Stimulated activated naive B cell treated with anti-CD40 and anti-IgM and Interleukin-4, amounts not matched to agents 10 μg/mL and 1 μg/mL and 100 μg/mL, for 72 hours (primary cell): ENCODE measurements around the gene EN2.

Source experiments
- ATAC-seq, 2 donors: fragments of 150-1000 bp; cut with Tn5 transposase; replicated peaks; 2 replicates each; pipeline ENCODE4 v1.10.0; 2021; ENCODE audit warnings: moderate library complexity in 1 of 2
- DNase-seq: peaks from one replicate; pipeline ENCODE4 v3.0.0; 2021
- H3K27ac Mint-ChIP-seq: one replicate; pipeline ENCODE4 v1.8.0; 2022; ENCODE audit warnings: mild to moderate bottlenecking, mixed read lengths
- H3K27me3 Mint-ChIP-seq, 2 donors: one replicate each; pipeline ENCODE4 v1.8.0; 2022; ENCODE audit warnings: mixed read lengths in 2 of 2
- H3K36me3 Mint-ChIP-seq, 2 donors: one replicate each; pipeline ENCODE4 v1.8.0; 2022; ENCODE audit warnings: mixed read lengths in 2 of 2, mild to moderate bottlenecking in 1 of 2
- H3K4me1 Mint-ChIP-seq, 2 donors: one replicate each; pipeline ENCODE4 v1.8.0; 2022; ENCODE audit warnings: mixed read lengths in 2 of 2, mild to moderate bottlenecking in 1 of 2
- H3K4me3 Mint-ChIP-seq, 2 donors: one replicate each; pipeline ENCODE4 v1.8.0; 2022; ENCODE audit warnings: mild to moderate bottlenecking in 2 of 2, mixed read lengths in 2 of 2, moderate library complexity in 1 of 2
- H3K9me3 Mint-ChIP-seq, 2 donors: one replicate each; pipeline ENCODE4 v1.8.0; 2022; ENCODE audit warnings: mixed read lengths in 2 of 2, mild to moderate bottlenecking in 1 of 2

EN2 gene

GRCh38 chr7:155458111-155458877 lies at the start of gene EN2:
TSS of gene EN2 (plus strand) at chr7:155458129. CDS start at chr7:155458378, 249 bp downstream.
- H3K9me3 Mint-ChIP-seq: peaks cover 0 to 3% of the 10 kb centered on the region in 2 donors
- peaks cover 74 to 82% of the 10 kb centered on the region in 2 donors for H3K27me3 Mint-ChIP-seq
- H3K4me3 Mint-ChIP-seq: peak within 1 kb of the TSS; percentile 79 to 80
- peaks cover 30 to 54% of the 10 kb centered on the region in 2 donors for H3K4me1 Mint-ChIP-seq
- no peak for ATAC-seq
- H3K27ac Mint-ChIP-seq: peak within 1 kb of the TSS; percentile 94
- no peak for DNase-seq
- H3K36me3 Mint-ChIP-seq: peaks cover 0 to 7% of the 10 kb centered on the region in 2 donors

- H3K27me3 Mint-ChIP-seq: peaks cover 58 to 83% of the 10 kb centered on the region in 2 donors
Observed at GRCh38 chr7:155408651-155409586, 49.0 kb upstream of the EN2 start.

GRCh38 chr7:155409980-155410379 lies 47.9 kb upstream of the EN2 start:
- DNase-seq (no peak), ATAC-seq (no peak)
- H3K4me3 Mint-ChIP-seq: no peak overlapping the region

More at GRCh38 chr7:155408651-155409586, 49.0 kb upstream of the EN2 start:
- ATAC-seq (peak in 1 of 2 donors; percentile 30), DNase-seq (no peak)
- H3K4me3 Mint-ChIP-seq: no peak overlapping the region
- peaks cover 0 to 2% of the 10 kb centered on the region in 2 donors for H3K9me3 Mint-ChIP-seq
- no peaks in the 10 kb centered on the region for H3K36me3 Mint-ChIP-seq
- peaks cover 15 to 18% of the 10 kb centered on the region in 2 donors for H3K4me1 Mint-ChIP-seq
- H3K27ac Mint-ChIP-seq: no peak overlapping the region

GRCh38 chr7:155410431-155410830 lies 47.5 kb upstream of the EN2 start:
- Mint-ChIP-seq H3K4me3 (no peak overlapping the region), H3K27me3 (peaks cover 53 to 68% of the 10 kb centered on the region in 2 donors), H3K36me3 (no peaks in the 10 kb centered on the region), H3K27ac (no peak overlapping the region), H3K9me3 (peaks cover 0 to 2% of the 10 kb centered on the region in 2 donors), H3K4me1 (peaks cover 15 to 18% of the 10 kb centered on the region in 2 donors)
- ATAC-seq (no peak), DNase-seq (no peak)

More at GRCh38 chr7:155409980-155410379, 47.9 kb upstream of the EN2 start:
- Mint-ChIP-seq H3K36me3 (no peaks in the 10 kb centered on the region), H3K27ac (no peak overlapping the region), H3K4me1 (peaks cover 15 to 18% of the 10 kb centered on the region in 2 donors), H3K27me3 (peaks cover 53 to 73% of the 10 kb centered on the region in 2 donors), H3K9me3 (peaks cover 0 to 2% of the 10 kb centered on the region in 2 donors)

- H3K27me3 Mint-ChIP-seq: peaks cover 44 to 59% of the 10 kb centered on the region in 2 donors
- no peak for DNase-seq
- no peak overlapping the region for H3K4me3 Mint-ChIP-seq
- ATAC-seq: no peak
- H3K27ac Mint-ChIP-seq: no peak overlapping the region
- no peaks in the 10 kb centered on the region for H3K36me3 Mint-ChIP-seq
- peaks cover 0 to 2% of the 10 kb centered on the region in 2 donors for H3K9me3 Mint-ChIP-seq
- H3K4me1 Mint-ChIP-seq: peaks cover 15% of the 10 kb centered on the region in 2 donors
Observed at GRCh38 chr7:155411718-155412415, 46.1 kb upstream of the EN2 start.

- DNase-seq: peak; percentile 41
- Mint-ChIP-seq H3K36me3 (no peaks in the 10 kb centered on the region), H3K27ac (no peak overlapping the region), H3K27me3 (peaks cover 49 to 64% of the 10 kb centered on the region in 2 donors), H3K9me3 (peaks cover 0 to 2% of the 10 kb centered on the region in 2 donors), H3K4me3 (no peak overlapping the region), H3K4me1 (peaks cover 15% of the 10 kb centered on the region in 2 donors)
- peak; percentile 78 to 83 for ATAC-seq
Observed at GRCh38 chr7:155412416-155413253, 45.3 kb upstream of the EN2 start.

GRCh38 chr7:155414547-155415492 lies 43.1 kb upstream of the EN2 start:
- Mint-ChIP-seq H3K9me3 (peaks cover 0 to under 1% of the 10 kb centered on the region in 2 donors), H3K27me3 (peaks cover 51 to 71% of the 10 kb centered on the region in 2 donors), H3K4me3 (no peak overlapping the region), H3K36me3 (no peaks in the 10 kb centered on the region), H3K4me1 (peaks cover 6 to 7% of the 10 kb centered on the region in 2 donors), H3K27ac (no peak overlapping the region)
- DNase-seq (no peak), ATAC-seq (no peak)

- H3K4me3 Mint-ChIP-seq: no peak overlapping the region
- ATAC-seq: no peak
- H3K9me3 Mint-ChIP-seq: peaks cover 0 to 2% of the 10 kb centered on the region in 2 donors
Observed at GRCh38 chr7:155416646-155417380, 41.1 kb upstream of the EN2 start.

GRCh38 chr7:155418304-155418703 lies 39.6 kb upstream of the EN2 start:
- H3K9me3 Mint-ChIP-seq: peaks cover 0 to 2% of the 10 kb centered on the region in 2 donors

More at GRCh38 chr7:155416646-155417380, 41.1 kb upstream of the EN2 start:
- Mint-ChIP-seq H3K4me1 (peaks cover 6 to 7% of the 10 kb centered on the region in 2 donors), H3K27ac (no peak overlapping the region), H3K36me3 (no peaks in the 10 kb centered on the region), H3K27me3 (peaks cover 47 to 65% of the 10 kb centered on the region in 2 donors)
- no peak for DNase-seq

GRCh38 chr7:155418941-155419755 lies 38.8 kb upstream of the EN2 start:
- H3K27me3 Mint-ChIP-seq: peaks cover 48 to 61% of the 10 kb centered on the region in 2 donors
- no peak overlapping the region for H3K27ac Mint-ChIP-seq
- H3K9me3 Mint-ChIP-seq: peaks cover 0 to 2% of the 10 kb centered on the region in 2 donors
- no peaks in the 10 kb centered on the region for H3K36me3 Mint-ChIP-seq
- H3K4me1 Mint-ChIP-seq: no peaks in the 10 kb centered on the region
- ATAC-seq (no peak), DNase-seq (no peak)
- no peak overlapping the region for H3K4me3 Mint-ChIP-seq

More at GRCh38 chr7:155418304-155418703, 39.6 kb upstream of the EN2 start:
- no peak overlapping the region for H3K27ac Mint-ChIP-seq
- no peak for ATAC-seq
- DNase-seq: no peak
- no peak overlapping the region for H3K4me3 Mint-ChIP-seq
- H3K4me1 Mint-ChIP-seq: no peaks in the 10 kb centered on the region
- peaks cover 45 to 61% of the 10 kb centered on the region in 2 donors for H3K27me3 Mint-ChIP-seq
- H3K36me3 Mint-ChIP-seq: no peaks in the 10 kb centered on the region

GRCh38 chr7:155420116-155420515 lies 37.8 kb upstream of the EN2 start:
- Mint-ChIP-seq H3K9me3 (peaks cover 0 to 2% of the 10 kb centered on the region in 2 donors), H3K27me3 (peaks cover 53 to 70% of the 10 kb centered on the region in 2 donors)

More at GRCh38 chr7:155420116-155420515, 37.8 kb upstream of the EN2 start:
- no peak overlapping the region for H3K4me3 Mint-ChIP-seq
- DNase-seq: no peak
- H3K36me3 Mint-ChIP-seq: no peaks in the 10 kb centered on the region
- no peak for ATAC-seq
- no peak overlapping the region for H3K27ac Mint-ChIP-seq
- H3K4me1 Mint-ChIP-seq: no peaks in the 10 kb centered on the region
